ENCODE results near the gene AGFG1. TPM values are rescaled to one million over a fixed set of nuclear protein-coding genes. Genes with fewer than 3 reads are reported as not detected.

AGFG1 gene
- total RNA-seq, 1 experiment from 2014 or later: 72.5 TPM

GRCh38 chr2:227566012-227566411, 94.1 kb downstream of the AGFG1 start:
- Histone ChIP-seq H4K20me1 (ENCODE audit: insufficient read depth) (no peaks in the 10 kb centered on the region), H3K9me3 (ENCODE audit: control insufficient read depth in 1 of 2, insufficient read depth in 1 of 2, low read depth in 1 of 2, low read length in 2 of 2) (no peaks in the 10 kb centered on the region), H2AFZ (ENCODE audit: low read depth, low read length, poor library complexity, severe bottlenecking) (no peak overlapping the region), H3K4me2 (ENCODE audit: low read length) (no peak overlapping the region), H3K4me1 (ENCODE audit: control insufficient read depth in 1 of 2, insufficient read depth in 2 of 2, low read length in 2 of 2) (no peaks in the 10 kb centered on the region), H3K4me3 (replicated peaks in 1 of 2; ENCODE audit: low read depth in 1 of 2, low read length in 2 of 2) (no peak overlapping the region), H3K27me3 (ENCODE audit: insufficient read depth, low read length) (no peaks in the 10 kb centered on the region), H3K9me2 (ENCODE audit: insufficient read depth) (no peaks in the 10 kb centered on the region), H3K27ac (ENCODE audit: low read depth, low read length) (no peak overlapping the region), H3K9ac (ENCODE audit: low read length) (no peak overlapping the region), H3K36me3 (ENCODE audit: control insufficient read depth in 1 of 2, insufficient read depth in 2 of 2, low read length in 2 of 2) (no peaks in the 10 kb centered on the region; a peak in 1 of 4 replicates), H3K79me2 (ENCODE audit: insufficient read depth, low read length) (no peaks in the 10 kb centered on the region)
- RAD21 ChIA-PET (ENCODE audit: low non-redundant PET in 1 of 2, low total read pairs in 2 of 2, uncharacterized antibody in 2 of 2, unreplicated experiment in 2 of 2): no interaction called here
- POLR2A ChIA-PET: no interaction called here
- DNase-seq (ENCODE audit: low read depth, low spot score) (no peak), ATAC-seq (no peak)
- TF ChIP-seq TCF7L2 (IDR thresholded peaks at IDR 0.05; ENCODE audit: borderline replicate concordance, extremely low read depth, insufficient read depth, insufficient read length) (no peak), POLR2AphosphoS5 (IDR thresholded peaks at IDR 0.05; ENCODE audit: low read depth, low read length) (no peak), POLR2A (IDR thresholded peaks at IDR 0.05; ENCODE audit: borderline replicate concordance, extremely low read depth, insufficient read depth, insufficient read length) (no peak), YY1 (IDR thresholded peaks at IDR 0.05; ENCODE audit: extremely low read depth, insufficient replicate concordance, low read depth, low read length) (no peak), EZH2 (IDR thresholded peaks at IDR 0.05) (no peak), JUND (IDR thresholded peaks at IDR 0.05) (no peak), EGR1 (IDR thresholded peaks at IDR 0.05; ENCODE audit: low read depth) (no peak), SP1 (IDR thresholded peaks at IDR 0.05; ENCODE audit: low read depth) (no peak), EZH2phosphoT487 (IDR thresholded peaks at IDR 0.05; ENCODE audit: borderline replicate concordance) (no peak)
- BruUV-seq (replicated peaks): no TSS peak
- CTCF ChIA-PET: no interaction called here
- intact Hi-C loops (cut with micrococcal nuclease): no loop called here

- H3K4me2 ChIP-seq (ENCODE audit: low read length): no peak overlapping the region
- H2AFZ ChIP-seq (ENCODE audit: low read depth, low read length, poor library complexity, severe bottlenecking): no peak overlapping the region
- intact Hi-C loops (cut with micrococcal nuclease): no loop called here
- no peaks in the 10 kb centered on the region for H3K4me1 ChIP-seq (ENCODE audit: control insufficient read depth in 1 of 2, insufficient read depth in 2 of 2, low read length in 2 of 2)
- DNase-seq (ENCODE audit: low read depth, low spot score) (no peak), ATAC-seq (no peak)
- no TSS peak for BruUV-seq (replicated peaks)
- H3K27ac ChIP-seq (ENCODE audit: low read depth, low read length): no peak overlapping the region
- no peak overlapping the region for H3K4me3 ChIP-seq (replicated peaks in 1 of 2; ENCODE audit: low read depth in 1 of 2, low read length in 2 of 2)
- no peaks in the 10 kb centered on the region for H4K20me1 ChIP-seq (ENCODE audit: insufficient read depth)
- RAD21 ChIA-PET (ENCODE audit: low non-redundant PET in 1 of 2, low total read pairs in 2 of 2, uncharacterized antibody in 2 of 2, unreplicated experiment in 2 of 2): no interaction called here
- CTCF ChIA-PET: no interaction called here
- POLR2A ChIA-PET: no interaction called here
- H3K9me3 ChIP-seq (ENCODE audit: control insufficient read depth in 1 of 2, insufficient read depth in 1 of 2, low read depth in 1 of 2, low read length in 2 of 2): no peaks in the 10 kb centered on the region
- H3K9me2 ChIP-seq (ENCODE audit: insufficient read depth): no peaks in the 10 kb centered on the region
- no peaks in the 10 kb centered on the region; a peak in 1 of 4 replicates for H3K36me3 ChIP-seq (ENCODE audit: control insufficient read depth in 1 of 2, insufficient read depth in 2 of 2, low read length in 2 of 2)
- no peaks in the 10 kb centered on the region for H3K79me2 ChIP-seq (ENCODE audit: insufficient read depth, low read length)
- H3K27me3 ChIP-seq (ENCODE audit: insufficient read depth, low read length): no peaks in the 10 kb centered on the region
- no peak overlapping the region for H3K9ac ChIP-seq (ENCODE audit: low read length)
- TF ChIP-seq ZNF274 (IDR thresholded peaks at IDR 0.05; ENCODE audit: low read depth, low read length) (no peak), SRF (IDR thresholded peaks at IDR 0.05; ENCODE audit: low read depth) (no peak), ZFX (IDR thresholded peaks at IDR 0.05) (no peak), POLR2AphosphoS5 (IDR thresholded peaks at IDR 0.05; ENCODE audit: low read depth, low read length) (no peak), YY1 (IDR thresholded peaks at IDR 0.05; ENCODE audit: extremely low read depth, insufficient replicate concordance, low read depth, low read length) (no peak), EZH2 (IDR thresholded peaks at IDR 0.05) (no peak), ZBTB33 (IDR thresholded peaks at IDR 0.05; ENCODE audit: extremely low read depth, insufficient replicate concordance, low read length) (no peak), EGR1 (IDR thresholded peaks at IDR 0.05; ENCODE audit: low read depth) (no peak), JUND (IDR thresholded peaks at IDR 0.05) (no peak), EZH2phosphoT487 (IDR thresholded peaks at IDR 0.05; ENCODE audit: borderline replicate concordance) (no peak), RAD21 (IDR thresholded peaks at IDR 0.05; ENCODE audit: low read depth) (no peak), POLR2A (IDR thresholded peaks at IDR 0.05; ENCODE audit: borderline replicate concordance, extremely low read depth, insufficient read depth, insufficient read length) (no peak), FOSL1 (IDR thresholded peaks at IDR 0.05; ENCODE audit: low read depth) (no peak), ATF3 (IDR thresholded peaks at IDR 0.05) (no peak), SP1 (IDR thresholded peaks at IDR 0.05; ENCODE audit: low read depth) (no peak)
These were observed 96.9 kb downstream of the AGFG1 start for GRCh38 chr2:227568852-227569169.

Measured in HCT116 (cell line).